GM12878 (cell line): ENCODE data around the gene IZUMO1. TPM values are rescaled to one million over a fixed set of nuclear protein-coding genes. Genes with fewer than 3 reads are reported as not detected.

Experiments
- ATAC-seq: fragments of 200-7000 bp; cut with Tn5 transposase; 3 replicates; pipeline ENCODE4 v1.9.1; 2020; ENCODE audit warnings: mild to moderate bottlenecking, moderate library complexity
- BruUV-seq: library from RNA; stranded (reverse); fragments of 400-500 nt; replicated peaks from 2 replicates; lab custom pipeline; 2021; lab: Mats Ljungman, UMichigan
- CTCF ChIA-PET: fragments of 300-600 bp; sonication (Branson Sonifier 250); formaldehyde crosslinking; extraction: SDS; loops from one replicate; lab custom pipeline; 2021; ENCODE audit warnings: inconsistent platforms; lab: Yijun Ruan, JAX
- POLR2A ChIA-PET: fragments of 350-600 bp; formaldehyde crosslinking; extraction: SDS; loops from one replicate; lab custom pipeline; 2021; ENCODE audit warnings: inconsistent platforms; lab: Charles Lee
- RAD21 ChIA-PET: fragments of 300-600 bp; sonication (Branson Sonifier 250); formaldehyde crosslinking; loops from one replicate; lab custom pipeline; 2023; ENCODE audit warnings: antibody characterized with exemption; ENCODE audit not compliant: unreplicated experiment; lab: Charles Lee
- SMC1A ChIA-PET: fragments of 300-600 bp; sonication (Branson Sonifier 250); formaldehyde crosslinking; loops from one replicate; lab custom pipeline; 2023; ENCODE audit not compliant: unreplicated experiment, uncharacterized antibody; lab: Charles Lee
- DNase-seq: peaks from one replicate; pipeline ENCODE4 v3.0.0-alpha.2; 2011; ENCODE audit warnings: low read depth, low spot score
- FAIRE-seq: peaks from 3 replicates; lab custom pipeline; 2011; peaks lifted over from hg19 to GRCh38; lab: Jason Lieb, UNC
- H2AFZ ChIP-seq: 2 replicates; pipeline ENCODE4 v1.6.0; 2011; ENCODE audit warnings: low read depth, low read length, control low read depth; ENCODE audit not compliant: control insufficient read depth
- H3K27ac ChIP-seq: 2 replicates; pipeline ENCODE4 v1.5.1; 2011; ENCODE audit warnings: control low read depth; ENCODE audit not compliant: control insufficient read depth, insufficient read depth
- H3K27me3 ChIP-seq, 2 experiments: replicated peaks in 1 of 2; 2 replicates each; pipeline versions ENCODE4 v1.6.0 to v1.6.1; 2011; ENCODE audit warnings: low read length in 1 of 2; ENCODE audit not compliant: control insufficient read depth in 2 of 2, insufficient read depth in 2 of 2
- H3K36me3 ChIP-seq, 2 experiments: 2 replicates each; pipeline ENCODE4 v1.5.1; 2011; ENCODE audit warnings: low read length in 1 of 2; ENCODE audit not compliant: control insufficient read depth in 2 of 2, insufficient read depth in 2 of 2
- H3K4me1 ChIP-seq: 2 replicates; pipeline ENCODE4 v1.6.1; 2011; ENCODE audit warnings: mild to moderate bottlenecking, low read length, moderate library complexity, mixed read lengths; ENCODE audit not compliant: control insufficient read depth, insufficient read depth
- H3K4me2 ChIP-seq: 2 replicates; pipeline ENCODE4 v1.6.0; 2011; ENCODE audit warnings: control low read depth; ENCODE audit not compliant: control insufficient read depth, insufficient read depth
- H3K4me3 ChIP-seq: fragments of 200-600 bp; sonication (generic); 2 replicates; pipeline ENCODE4 v1.5.1; 2016
- H3K79me2 ChIP-seq: 2 replicates; pipeline ENCODE4 v1.6.0; 2011; ENCODE audit warnings: low read length; ENCODE audit not compliant: control insufficient read depth, insufficient read depth
- H3K9ac ChIP-seq: 2 replicates; pipeline ENCODE4 v1.8.0; 2011; ENCODE audit warnings: low read length, control low read depth, mixed read lengths; ENCODE audit not compliant: control insufficient read depth, insufficient read depth
- H3K9me3 ChIP-seq: replicated peaks from 3 replicates; pipeline ENCODE4 v1.5.1; 2011; ENCODE audit warnings: mild to moderate bottlenecking, low read length; ENCODE audit not compliant: control insufficient read depth, insufficient read depth
- H4K20me1 ChIP-seq: 2 replicates; pipeline ENCODE4 v1.6.0; 2011; ENCODE audit not compliant: control insufficient read depth, insufficient read depth
- ATF2 ChIP-seq: IDR thresholded peaks from 2 replicates; pipeline ENCODE4 v1.6.1; 2012; ENCODE audit warnings: low read length, inconsistent platforms
- ATF3 ChIP-seq: IDR thresholded peaks from 2 replicates; pipeline ENCODE4 v1.6.1; 2011; ENCODE audit warnings: low read depth, mild to moderate bottlenecking, low read length, moderate library complexity, borderline replicate concordance; ENCODE audit errors: extremely low read depth
- FOS ChIP-seq: IDR thresholded peaks from 3 replicates; pipeline ENCODE4 v1.6.1; 2011; ENCODE audit warnings: borderline replicate concordance; ENCODE audit not compliant: insufficient read length; ENCODE audit errors: extremely low read depth
- FOXM1 ChIP-seq: IDR thresholded peaks from 2 replicates; pipeline ENCODE4 v1.6.1; 2012; ENCODE audit warnings: low read depth, mild to moderate bottlenecking, inconsistent platforms, low read length, moderate library complexity
- IRF3 ChIP-seq: fragments of 450-650 bp; IDR thresholded peaks from 2 replicates; pipeline ENCODE4 v1.6.1; 2014; ENCODE audit warnings: mild to moderate bottlenecking
- LARP7 ChIP-seq: fragments of 450-650 bp; IDR thresholded peaks from 2 replicates; pipeline ENCODE4 v1.6.1; 2017; ENCODE audit warnings: mild to moderate bottlenecking
- MEF2A ChIP-seq: IDR thresholded peaks from 2 replicates; pipeline ENCODE4 v1.6.1; 2011; ENCODE audit warnings: low read depth, mild to moderate bottlenecking, low read length, moderate library complexity; ENCODE audit not compliant: insufficient read depth
- PBX3 ChIP-seq: IDR thresholded peaks from 2 replicates; pipeline ENCODE4 v1.6.1; 2011; ENCODE audit warnings: mild to moderate bottlenecking, low read depth, low read length, moderate library complexity; ENCODE audit not compliant: insufficient replicate concordance
- RB1 ChIP-seq: fragments of 450-650 bp; formaldehyde crosslinking; IDR thresholded peaks from 2 replicates; pipeline ENCODE4 v1.6.1; 2017; ENCODE audit warnings: mild to moderate bottlenecking, borderline replicate concordance
- REST ChIP-seq: IDR thresholded peaks from 2 replicates; pipeline ENCODE4 v1.6.1; 2012; ENCODE audit warnings: mild to moderate bottlenecking, low read depth, low read length
- TCF3 ChIP-seq: IDR thresholded peaks from 2 replicates; pipeline ENCODE4 v1.6.1; 2012; ENCODE audit warnings: low read depth, mild to moderate bottlenecking, low read length, borderline replicate concordance; ENCODE audit not compliant: insufficient read depth
- ZNF622 ChIP-seq: fragments of 450-650 bp; IDR thresholded peaks from 2 replicates; pipeline ENCODE4 v1.6.1; 2017; ENCODE audit warnings: mild to moderate bottlenecking, inconsistent platforms
- WGBS: methylation state at CpG from one replicate; pipeline ENCODE4 v1.1.6; 2016; ENCODE audit warnings: low lambda C conversion rate; ENCODE audit not compliant: insufficient replicate concordance, insufficient coverage; ENCODE audit errors: missing lambda C conversion rate; 5-methylcytosine and 5-hydroxymethylcytosine counted together
- in situ Hi-C: fragments of 300-500 bp; cut with MboI; formaldehyde crosslinking; loops from 9 replicates; pipeline ENCODE4 v1.14.3; 2018; ENCODE audit warnings: mixed read lengths
- intact Hi-C: fragments of 100-400 bp; cut with micrococcal nuclease; formaldehyde crosslinking; loops from one replicate; pipeline ENCODE4 v1.14.2; 2022; ENCODE audit not compliant: unreplicated experiment
- polyA plus RNA-seq, 11 experiments: library from polyadenylated mRNA; depleted of rRNA in 4 of 11; unstranded in 6 of 11; stranded (reverse) in 5 of 11; fragments of >200 nt; fragmentation: Nextera tagmentation in 4 of 11; fragmentation: Illumina TruSeq in 1 of 11; extraction: Ambion mirVana in 4 of 11; extraction: Trizol in 1 of 11; gene quantifications; 1 replicate in 1 of 11; 2 replicates in 10 of 11; pipeline versions ENCODE4 v1.2.1 to v1.2.3, GENCODE V29; 2011 to 2016; ENCODE audit warnings: inconsistent platforms in 2 of 11, missing spikeins in 2 of 11, low read depth in 1 of 11
- total RNA-seq, 4 experiments: library from RNA; depleted of rRNA in 3 of 4; stranded (reverse); fragments of >200 nt in 3 of 4; fragmentation: Illumina TruSeq in 1 of 4; extraction: Trizol in 1 of 4; gene quantifications; 2 replicates each; pipeline versions ENCODE4 v1.2.1 to v1.2.3, GENCODE V29; 2013 to 2021

Gene IZUMO1
- total and polyA plus RNA-seq, 10 of the 15 experiments (the other 5 are each of a cell fraction or from before 2014, with no cell fraction given): not detected

GRCh38 chr19:48731452-48731851, 15.3 kb downstream of the IZUMO1 start (continued):
- TF ChIP-seq PBX3 (no peak), FOS (no peak), IRF3 (no peak)

GRCh38 chr19:48728911-48729664, 17.6 kb downstream of the IZUMO1 start:
- Histone ChIP-seq H3K9me3 (peaks cover 8% of the 10 kb centered on the region; the same call in 2 of the 3 replicates), H3K9ac (no peak overlapping the region), H3K4me3 (no peak overlapping the region), H3K36me3 (no peaks in the 10 kb centered on the region), H3K4me2 (no peak overlapping the region), H4K20me1 (no peaks in the 10 kb centered on the region), H3K79me2 (no peaks in the 10 kb centered on the region), H3K27me3 (no peaks in the 10 kb centered on the region), H3K4me1 (no peaks in the 10 kb centered on the region; the same call in 1 of the 2 replicates), H2AFZ (no peak overlapping the region), H3K27ac (no peak overlapping the region)
- ATAC-seq (no peak), FAIRE-seq (no peak), DNase-seq (no peak)
- ChIA-PET SMC1A (no interaction called here), RAD21 (no interaction called here), CTCF (no interaction called here), POLR2A (no interaction called here)
- BruUV-seq: no TSS peak
- WGBS: 86% methylated on average over 67 of the region's 77 CpGs
- in situ Hi-C loops (no loop called here), intact Hi-C loops (no loop called here)
- TF ChIP-seq ATF2 (no peak), REST (no peak), FOXM1 (no peak), ZNF622 (no peak), TCF3 (no peak), ATF3 (no peak), MEF2A (no peak), RB1 (no peak), LARP7 (no peak)
